Activated CD4-positive, CD25-positive, alpha-beta regulatory T cell treated with anti-CD3 and anti-CD28 coated beads, Interleukin-2, amount 50 U/mL, for 16 hours (primary cell): ENCODE results near the gene CCDC102B.
"Not testable (repeated sequence)": the region's sequence is repeated elsewhere in the genome, so short reads cannot be mapped to it uniquely, and the experiment has no call there.

ENCODE experiments used
- DNase-seq: peaks from one replicate; pipeline ENCODE4 v3.0.0-alpha.2; 2020; ENCODE audit warnings: low read depth, low spot score

CCDC102B gene

GRCh38 chr18:68830256-68831045 lies 32.6 kb downstream of the CCDC102B start:
- no peak for DNase-seq

- DNase-seq: no peak
Observed at GRCh38 chr18:68833756-68834155, 35.9 kb downstream of the CCDC102B start.

- DNase-seq: no peak
Observed at GRCh38 chr18:68837665-68838451, 40.0 kb downstream of the CCDC102B start.

GRCh38 chr18:68839701-68840100 lies 41.8 kb downstream of the CCDC102B start:
- DNase-seq: no peak

GRCh38 chr18:68840554-68841263 lies 42.8 kb downstream of the CCDC102B start:
- DNase-seq: no peak

- no peak for DNase-seq
Observed at GRCh38 chr18:68841301-68841700, 43.4 kb downstream of the CCDC102B start.

GRCh38 chr18:68842951-68843350 lies 45.1 kb downstream of the CCDC102B start:
- DNase-seq: no peak

GRCh38 chr18:68843473-68844089 lies 45.7 kb downstream of the CCDC102B start:
- no peak for DNase-seq

- no peak for DNase-seq
Observed at GRCh38 chr18:68847219-68847837, 49.4 kb downstream of the CCDC102B start.

GRCh38 chr18:68848242-68848641 lies 50.4 kb downstream of the CCDC102B start:
- DNase-seq: no peak

- DNase-seq: no peak
Observed at GRCh38 chr18:68854786-68855391, 57.0 kb downstream of the CCDC102B start.

- DNase-seq: no peak
Observed at GRCh38 chr18:68855491-68855890, 57.6 kb downstream of the CCDC102B start.

- DNase-seq: no peak
Observed at GRCh38 chr18:68861365-68861764, 63.5 kb downstream of the CCDC102B start.

GRCh38 chr18:68865021-68865420 lies 67.1 kb downstream of the CCDC102B start:
- DNase-seq: no peak

GRCh38 chr18:68865503-68865902 lies 67.6 kb downstream of the CCDC102B start:
- DNase-seq: no peak

- DNase-seq: no peak
Observed at GRCh38 chr18:68873003-68873402, 75.1 kb downstream of the CCDC102B start.

GRCh38 chr18:68874361-68874760 lies 76.5 kb downstream of the CCDC102B start:
- no peak for DNase-seq

GRCh38 chr18:68879947-68880346 lies 82.1 kb downstream of the CCDC102B start:
- DNase-seq: not testable (repeated sequence)

GRCh38 chr18:68887410-68887809 lies 89.5 kb downstream of the CCDC102B start:
- DNase-seq: no peak

GRCh38 chr18:68893354-68893753 lies 95.5 kb downstream of the CCDC102B start:
- no peak for DNase-seq

- DNase-seq: no peak
Observed at GRCh38 chr18:68897286-68897685, 99.4 kb downstream of the CCDC102B start.
